NCI-H748 (cell line): ENCODE measurements around the gene DCC.

Source experiments
- DNase-seq: peaks from one replicate; lab custom pipeline; 2025; ENCODE audit not compliant: unreplicated experiment; lab: John Stamatoyannopoulos, UW

The DCC gene

GRCh38 chr18:52577795-52578194, 237.8 kb downstream of the DCC start:
- DNase-seq: peak; percentile 85

- DNase-seq: no peak
Measured at GRCh38 chr18:52582061-52582460, 242.1 kb downstream of the DCC start.

GRCh38 chr18:52582516-52582915, 242.5 kb downstream of the DCC start:
- DNase-seq: no peak

- no peak for DNase-seq
Measured at GRCh38 chr18:52588931-52589330, 248.9 kb downstream of the DCC start.

GRCh38 chr18:52596748-52597435, 256.9 kb downstream of the DCC start:
- DNase-seq: peak; percentile 93

- peak; percentile 40 for DNase-seq
Measured at GRCh38 chr18:52598921-52599320, 258.9 kb downstream of the DCC start.

GRCh38 chr18:52602820-52603219, 262.8 kb downstream of the DCC start:
- no peak for DNase-seq

- DNase-seq: no peak
Measured at GRCh38 chr18:52605345-52605744, 265.3 kb downstream of the DCC start.

- no peak for DNase-seq
Measured at GRCh38 chr18:52607985-52608384, 268.0 kb downstream of the DCC start.

GRCh38 chr18:52610451-52611115, 270.6 kb downstream of the DCC start:
- DNase-seq: no peak

- DNase-seq: no peak
Measured at GRCh38 chr18:52612406-52612805, 272.4 kb downstream of the DCC start.

- DNase-seq: no peak
Measured at GRCh38 chr18:52615321-52615720, 275.3 kb downstream of the DCC start.

- no peak for DNase-seq
Measured at GRCh38 chr18:52615943-52616342, 275.9 kb downstream of the DCC start.

GRCh38 chr18:52617931-52618330, 277.9 kb downstream of the DCC start:
- DNase-seq: no peak

GRCh38 chr18:52620926-52621439, 281.0 kb downstream of the DCC start:
- DNase-seq: peak; percentile 24

GRCh38 chr18:52624702-52625101, 284.7 kb downstream of the DCC start:
- DNase-seq: no peak

GRCh38 chr18:52636536-52636935, 296.5 kb downstream of the DCC start:
- peak; percentile 60 for DNase-seq

GRCh38 chr18:52648201-52648600, 308.2 kb downstream of the DCC start:
- DNase-seq: no peak

- DNase-seq: no peak
Measured at GRCh38 chr18:52652391-52652790, 312.4 kb downstream of the DCC start.

GRCh38 chr18:52657043-52657805, 317.2 kb downstream of the DCC start:
- DNase-seq: no peak

GRCh38 chr18:52667463-52668065, 327.6 kb downstream of the DCC start:
- DNase-seq: peak; percentile 32
